Lung (tissue), 12 donors: ENCODE measurements around the gene OR13C8. TPM values are rescaled to one million over a fixed set of nuclear protein-coding genes. Genes with fewer than 3 reads are reported as not detected.

Experiments
- ATAC-seq: fragments of 200-7000 bp; cut with Tn5 transposase; one replicate; pipeline ENCODE4 v1.9.1; 2020; ENCODE audit warnings: moderate number of reproducible peaks; ENCODE audit not compliant: insufficient read depth, low FRiP score
- DNase-seq, 3 donors: peaks; one replicate each; pipeline ENCODE4 v3.0.0-alpha.2; 2013 to 2017
- H3K27ac ChIP-seq, 2 donors: one replicate each; pipeline ENCODE4 v1.5.1; 2013; ENCODE audit warnings: mild to moderate bottlenecking in 2 of 2, moderate library complexity in 2 of 2, control low read depth in 1 of 2, inconsistent platforms in 1 of 2, low read depth in 1 of 2, low read length in 1 of 2
- H3K27me3 ChIP-seq, 3 donors: one replicate each; pipeline ENCODE4 v1.5.1; 2013; ENCODE audit warnings: low read length in 2 of 3; ENCODE audit not compliant: control insufficient read depth in 3 of 3, insufficient read depth in 3 of 3
- H3K36me3 ChIP-seq, 4 donors: one replicate each; pipeline ENCODE4 v1.5.1; 2013; ENCODE audit warnings: low read length in 4 of 4, mild to moderate bottlenecking in 1 of 4, moderate library complexity in 1 of 4; ENCODE audit not compliant: control insufficient read depth in 4 of 4, insufficient read depth in 4 of 4
- H3K4me1 ChIP-seq, 5 donors: one replicate each; pipeline ENCODE4 v1.5.1; 2013; ENCODE audit warnings: low read length in 5 of 5, mild to moderate bottlenecking in 2 of 5, moderate library complexity in 1 of 5; ENCODE audit not compliant: control insufficient read depth in 5 of 5, insufficient read depth in 5 of 5
- H3K4me3 ChIP-seq: one replicate; pipeline ENCODE4 v1.5.1; 2013; ENCODE audit warnings: mild to moderate bottlenecking, control low read depth, moderate library complexity
- H3K9ac ChIP-seq, 2 donors: one replicate each; pipeline ENCODE4 v1.5.1; 2013; ENCODE audit warnings: low read length in 2 of 2, control low read depth in 1 of 2; ENCODE audit not compliant: insufficient read depth in 1 of 2
- H3K9me3 ChIP-seq, 4 donors: one replicate each; pipeline ENCODE4 v1.5.1; 2013; ENCODE audit warnings: low read length in 3 of 4, mild to moderate bottlenecking in 1 of 4, moderate library complexity in 1 of 4; ENCODE audit not compliant: control insufficient read depth in 4 of 4, insufficient read depth in 3 of 4
- CTCF ChIP-seq: IDR thresholded peaks from 2 replicates; pipeline ENCODE4 v1.5.1; 2012; ENCODE audit warnings: mild to moderate bottlenecking; ENCODE audit errors: control extremely low read depth, extremely low read depth
- WGBS, 2 donors: extraction: QIAGEN DNeasy Blood & Tissue Kit; methylation state at CpG; one replicate each; pipeline ENCODE4 v1.1.7; 2013; 5-methylcytosine and 5-hydroxymethylcytosine counted together
- polyA plus RNA-seq, 2 donors: library from polyadenylated mRNA; stranded (reverse); fragments of 200-250 nt; gene quantifications; one replicate each; pipeline ENCODE4 v1.2.1, GENCODE V29; 2013
- total RNA-seq, 2 donors: library from RNA; depleted of rRNA in 1 of 2; stranded (reverse); fragments of >200 nt in 1 of 2; gene quantifications; one replicate each; pipeline ENCODE4 v1.2.1, GENCODE V29; 2014 to 2021
- donor health status: control.
- donor health status: control.
- donor health status: Bipolar disorder and iron deficiency.
- donor health status: healthy.
- donor health status: DM: yes; HTN: yes; CAD: no.

The OR13C8 gene
- total and polyA plus RNA-seq, 4 donors: not detected

GRCh38 chr9:104575456-104575855 is 6.5 kb downstream of the OR13C8 start:
- H3K27ac ChIP-seq: no peak overlapping the region
- DNase-seq (no peak), ATAC-seq (no peak)
- no peaks in the 10 kb centered on the region for H3K4me1 ChIP-seq
- H3K36me3 ChIP-seq: no peaks in the 10 kb centered on the region
- H3K9ac ChIP-seq: no peak overlapping the region
- peaks cover 0 to 4% (median 0%) of the 10 kb centered on the region in 4 donors for H3K9me3 ChIP-seq
- 80 to 87% methylated on average over 2 of the region's 2 CpGs for WGBS, 2 donors
- no peak for TF ChIP-seq CTCF
- H3K4me3 ChIP-seq: no peak overlapping the region
- no peaks in the 10 kb centered on the region for H3K27me3 ChIP-seq

DNA sequence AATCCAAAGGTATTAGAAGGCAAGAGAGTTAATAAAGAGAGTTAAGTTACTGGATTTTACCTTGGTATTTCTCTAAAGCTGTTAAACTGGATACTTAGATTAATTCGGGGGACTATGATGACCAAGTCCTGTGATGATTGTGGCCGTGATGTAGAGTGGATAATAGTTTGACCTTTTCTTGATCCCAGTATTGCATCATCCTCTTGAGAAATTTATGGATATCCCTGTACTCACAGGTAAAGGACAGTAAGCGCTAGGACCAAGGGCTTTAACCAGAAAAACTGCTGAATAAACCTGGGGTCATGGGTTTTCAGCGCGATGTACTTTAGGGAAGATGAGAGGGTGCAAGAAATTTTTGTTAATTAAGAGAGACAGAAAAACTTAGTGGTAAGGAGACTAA is 8.3 kb downstream of the OR13C8 start:
- Histone ChIP-seq H3K27ac (no peak overlapping the region), H3K4me3 (no peak overlapping the region), H3K4me1 (no peaks in the 10 kb centered on the region), H3K9ac (no peak overlapping the region), H3K27me3 (no peaks in the 10 kb centered on the region), H3K36me3 (no peaks in the 10 kb centered on the region), H3K9me3 (no peaks in the 10 kb centered on the region)
- 83 to 91% methylated on average over 5 of the region's 5 CpGs for WGBS, 2 donors
- no peak for TF ChIP-seq CTCF
- ATAC-seq (no peak), DNase-seq (no peak)

GRCh38 chr9:104580562-104580961 is 11.6 kb downstream of the OR13C8 start:
- Histone ChIP-seq H3K36me3 (no peaks in the 10 kb centered on the region), H3K27ac (no peak overlapping the region), H3K27me3 (no peaks in the 10 kb centered on the region), H3K9ac (no peak overlapping the region), H3K4me3 (no peak overlapping the region), H3K4me1 (no peaks in the 10 kb centered on the region), H3K9me3 (no peaks in the 10 kb centered on the region)
- whole genome bisulfite sequencing, 2 donors: 86 to 92% methylated on average over 1 of the region's 1 CpG
- no peak for TF ChIP-seq CTCF
- DNase-seq (no peak), ATAC-seq (no peak)

DNA sequence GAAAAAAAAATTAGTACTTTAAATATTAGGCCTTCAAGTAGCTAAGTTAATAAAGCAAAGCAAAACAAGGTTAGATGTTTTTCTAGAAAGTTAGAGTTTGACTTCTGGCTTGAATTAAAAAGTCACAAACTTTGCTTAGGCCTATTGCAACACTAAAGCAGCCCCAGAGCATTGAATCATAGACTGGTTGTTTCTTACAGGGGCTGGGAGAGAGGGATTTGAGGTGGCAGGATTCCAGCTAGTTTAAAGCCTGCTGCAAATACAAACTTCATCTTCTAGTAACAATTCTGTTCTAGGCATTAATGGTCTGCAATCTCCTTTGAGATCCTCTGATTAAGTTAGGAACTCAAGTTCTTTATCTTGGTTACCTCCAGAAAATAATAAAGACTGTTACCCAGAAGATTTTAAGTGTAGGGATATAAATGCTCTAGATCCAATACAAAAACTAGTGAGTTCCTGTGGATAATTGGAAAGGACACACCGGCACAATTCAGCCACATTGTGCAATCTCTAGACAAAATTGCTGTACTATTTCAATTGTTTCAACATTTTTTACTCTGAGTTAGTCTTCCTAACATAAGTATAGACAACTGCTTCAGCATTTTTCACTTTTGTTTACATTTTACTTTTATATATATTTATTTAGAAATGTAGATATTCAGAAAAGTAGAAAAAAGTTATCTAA is 17.7 kb downstream of the OR13C8 start:
- Histone ChIP-seq H3K9me3 (no peaks in the 10 kb centered on the region), H3K9ac (no peak overlapping the region), H3K27me3 (no peaks in the 10 kb centered on the region), H3K27ac (no peak overlapping the region), H3K36me3 (no peaks in the 10 kb centered on the region), H3K4me3 (no peak overlapping the region), H3K4me1 (no peaks in the 10 kb centered on the region)
- peak; percentile 27 to 77 (median 48) for DNase-seq
- TF ChIP-seq CTCF: no peak
- ATAC-seq: no peak
- WGBS, 2 donors: 0 to 47% methylated on average over 1 of the region's 1 CpG
